ENCODE measurements around the gene TERF2IP.

The TERF2IP gene

DNA sequence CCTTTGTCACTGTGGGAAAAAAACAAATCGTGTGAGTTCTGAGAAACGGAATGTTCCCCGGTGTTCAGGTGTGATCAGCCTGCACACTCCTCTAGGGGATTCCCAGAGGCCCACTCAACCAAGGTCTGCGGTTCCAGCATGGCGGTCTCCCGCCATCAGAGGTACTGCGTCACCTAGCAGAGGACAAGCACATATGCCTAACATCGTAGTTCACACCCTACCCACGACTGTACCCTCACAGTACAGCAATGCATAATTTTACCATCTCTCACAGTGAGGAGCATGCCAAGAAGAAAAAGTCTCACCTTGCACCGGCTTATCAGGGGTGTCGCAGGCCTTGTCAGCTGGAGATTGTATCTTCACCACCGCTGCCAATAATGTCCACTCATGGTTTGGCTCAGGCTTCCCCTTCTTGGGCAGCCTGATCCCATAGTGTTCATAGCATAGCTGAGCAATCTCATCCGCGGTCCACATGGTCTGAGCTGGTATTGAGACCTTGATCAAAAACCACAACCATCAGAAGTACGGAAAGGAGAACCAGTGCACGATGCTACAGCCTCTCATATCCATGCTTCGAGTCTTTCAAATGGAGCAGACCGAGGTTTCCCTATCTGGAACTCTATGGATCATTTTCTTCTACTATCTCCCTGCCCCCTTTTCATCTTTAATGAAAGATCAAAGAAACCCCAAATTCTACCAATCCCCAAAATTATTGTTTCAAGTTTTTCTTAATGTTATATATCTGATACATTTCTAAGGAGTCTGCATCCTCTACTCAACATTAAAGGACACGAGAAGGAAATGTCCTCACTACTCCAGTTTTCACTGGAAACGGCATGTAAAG is 27.0 kb upstream of the TERF2IP start:
- no peak overlapping the region for H3K27ac ChIP-seq (ENCODE audit: low read depth, low read length)
- H3K9ac ChIP-seq (ENCODE audit: low read depth, low read length) = no peak overlapping the region
- no peaks in the 10 kb centered on the region for H3K9me3 ChIP-seq (ENCODE audit: control insufficient read depth, insufficient read depth, low read length)
- H3K4me3 ChIP-seq (ENCODE audit: low read depth, low read length) = no peak overlapping the region
- H3K36me3 ChIP-seq (ENCODE audit: control insufficient read depth, insufficient read depth, low read length) = peaks cover 52% of the 10 kb centered on the region
- no peaks in the 10 kb centered on the region for H3K27me3 ChIP-seq (ENCODE audit: control insufficient read depth, insufficient read depth, low read length)
- H3K4me1 ChIP-seq (ENCODE audit: control insufficient read depth, insufficient read depth, low read length) = peaks cover 3% of the 10 kb centered on the region; the same call in 1 of the 2 replicates

DNA sequence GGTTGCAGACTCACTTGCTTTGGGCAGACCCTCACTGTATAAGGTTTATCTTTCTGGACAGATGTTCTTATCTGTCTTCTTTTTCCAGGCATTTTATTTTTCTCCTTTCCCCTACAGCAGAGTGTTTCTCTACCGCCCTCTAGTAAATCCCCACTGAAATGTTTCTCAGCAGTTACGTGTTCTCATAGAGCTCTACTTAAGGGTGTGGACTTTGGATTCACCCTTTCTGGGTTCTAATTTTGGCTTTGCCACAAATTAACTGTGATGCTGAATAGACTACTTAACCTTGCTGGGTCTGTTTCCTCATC is 26.4 kb upstream of the TERF2IP start:
- Histone ChIP-seq H3K4me1 (ENCODE audit: control insufficient read depth, insufficient read depth, low read length) (peaks cover 3% of the 10 kb centered on the region; the same call in 1 of the 2 replicates), H3K9ac (ENCODE audit: low read depth, low read length) (no peak overlapping the region), H3K4me3 (ENCODE audit: low read depth, low read length) (no peak overlapping the region), H3K27ac (ENCODE audit: low read depth, low read length) (no peak overlapping the region), H3K27me3 (ENCODE audit: control insufficient read depth, insufficient read depth, low read length) (no peaks in the 10 kb centered on the region), H3K36me3 (ENCODE audit: control insufficient read depth, insufficient read depth, low read length) (peaks cover 53% of the 10 kb centered on the region), H3K9me3 (ENCODE audit: control insufficient read depth, insufficient read depth, low read length) (no peaks in the 10 kb centered on the region)

DNA sequence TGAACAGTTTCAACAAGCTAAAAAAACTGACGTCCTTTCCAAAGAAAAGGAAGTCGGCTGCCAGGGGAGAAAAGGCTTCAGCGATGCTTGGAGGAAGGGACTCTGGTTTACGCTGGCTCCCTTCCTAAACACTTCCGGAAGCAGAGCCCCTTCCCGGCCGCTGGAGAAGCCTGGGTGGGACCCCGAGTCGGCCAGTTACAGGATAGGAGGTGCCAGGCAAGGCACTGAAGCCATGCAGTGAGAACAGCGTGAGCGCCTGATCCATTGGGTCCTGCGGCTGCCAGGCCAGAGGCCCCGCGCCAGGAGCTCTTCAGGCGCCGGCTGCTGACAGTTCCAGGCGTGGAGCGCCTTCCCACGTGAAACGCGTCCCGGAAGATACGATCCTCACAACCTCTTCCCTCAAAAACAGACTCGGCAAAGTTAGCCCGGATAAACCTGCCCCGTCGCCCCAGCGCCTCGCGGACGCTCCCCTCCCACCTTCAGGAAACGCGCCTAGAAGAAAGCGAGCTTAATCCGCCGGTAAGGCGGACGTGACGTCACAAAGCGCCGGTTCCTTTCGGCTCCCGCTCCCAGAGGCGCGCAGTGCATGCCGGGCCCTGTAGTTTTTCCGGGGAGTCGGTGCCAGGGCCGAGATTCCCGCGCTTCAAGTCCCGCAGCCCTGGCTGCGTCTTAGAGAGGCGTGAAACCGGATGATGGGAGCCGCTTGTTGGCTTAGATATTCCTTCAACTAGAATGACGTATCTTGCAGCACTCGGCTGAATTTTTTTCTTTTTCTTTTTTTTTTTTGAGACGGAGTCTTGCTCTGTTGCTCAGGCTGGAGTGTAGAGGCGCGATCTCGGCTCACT is 24.6 kb upstream of the TERF2IP start, which contains the start of gene ADAT1:
Gene ADAT1, minus strand, starts transcription at position 521 of the 845 bp plus-strand sequence. CDS start 2,482 bp downstream, outside the sequence.
- H3K9ac ChIP-seq (ENCODE audit: low read depth, low read length) = peak within 1 kb of the TSS; percentile 91
- peaks cover 3% of the 10 kb centered on the region; the same call in 1 of the 2 replicates for H3K4me1 ChIP-seq (ENCODE audit: control insufficient read depth, insufficient read depth, low read length)
- H3K9me3 ChIP-seq (ENCODE audit: control insufficient read depth, insufficient read depth, low read length) = no peaks in the 10 kb centered on the region
- peak within 1 kb of the TSS; percentile 88 for H3K4me3 ChIP-seq (ENCODE audit: low read depth, low read length)
- H3K27me3 ChIP-seq (ENCODE audit: control insufficient read depth, insufficient read depth, low read length) = no peaks in the 10 kb centered on the region
- peaks cover 53% of the 10 kb centered on the region for H3K36me3 ChIP-seq (ENCODE audit: control insufficient read depth, insufficient read depth, low read length)
- peak within 1 kb of the TSS; percentile 94 for H3K27ac ChIP-seq (ENCODE audit: low read depth, low read length)

DNA sequence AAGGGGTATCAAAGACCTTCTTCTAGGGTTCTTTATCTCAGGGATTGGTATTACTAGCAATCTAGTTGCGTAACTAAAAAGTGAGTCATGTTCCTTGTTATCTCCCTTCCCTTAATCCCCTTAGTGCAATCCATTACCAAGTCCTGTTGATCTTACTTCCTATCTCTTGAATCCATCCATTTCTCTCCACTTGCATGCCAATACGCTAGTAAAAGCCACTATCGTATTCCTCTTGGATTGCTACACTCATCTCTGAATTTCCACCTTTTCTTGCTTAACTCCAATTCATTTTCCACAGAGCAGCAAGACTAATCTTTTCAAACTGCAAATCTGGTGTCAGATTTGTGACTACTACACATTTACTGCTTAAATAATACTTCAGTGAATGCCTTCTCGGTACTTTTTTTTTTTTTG is 22.6 kb upstream of the TERF2IP start:
- H3K4me1 ChIP-seq (ENCODE audit: control insufficient read depth, insufficient read depth, low read length) = peaks cover 3% of the 10 kb centered on the region; the same call in 1 of the 2 replicates
- no peak overlapping the region for H3K9ac ChIP-seq (ENCODE audit: low read depth, low read length)
- H3K4me3 ChIP-seq (ENCODE audit: low read depth, low read length) = no peak overlapping the region
- H3K9me3 ChIP-seq (ENCODE audit: control insufficient read depth, insufficient read depth, low read length) = no peaks in the 10 kb centered on the region
- no peak overlapping the region for H3K27ac ChIP-seq (ENCODE audit: low read depth, low read length)
- no peaks in the 10 kb centered on the region for H3K27me3 ChIP-seq (ENCODE audit: control insufficient read depth, insufficient read depth, low read length)
- peaks cover 56% of the 10 kb centered on the region for H3K36me3 ChIP-seq (ENCODE audit: control insufficient read depth, insufficient read depth, low read length)

DNA sequence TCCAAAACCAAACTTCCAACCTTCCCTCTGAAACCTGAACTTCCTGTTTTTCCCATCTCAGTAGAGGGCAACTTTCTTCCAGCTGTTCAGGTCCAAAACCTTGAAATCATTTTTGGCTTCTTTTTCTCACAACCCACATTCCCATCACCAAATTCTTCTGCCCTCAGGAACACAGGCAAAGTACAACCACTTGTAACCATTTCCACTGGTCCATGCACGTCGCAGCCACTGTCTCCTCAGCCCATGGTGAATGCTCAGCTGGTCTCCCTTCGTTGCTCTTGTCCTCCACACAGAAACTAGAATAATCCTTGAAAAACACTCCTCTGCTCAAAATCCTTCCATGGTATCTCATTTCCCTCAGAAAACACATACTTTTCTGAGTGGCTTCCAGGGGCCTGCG is 20.8 kb upstream of the TERF2IP start:
- H3K9me3 ChIP-seq (ENCODE audit: control insufficient read depth, insufficient read depth, low read length) = no peaks in the 10 kb centered on the region
- H3K4me3 ChIP-seq (ENCODE audit: low read depth, low read length) = no peak overlapping the region
- H3K4me1 ChIP-seq (ENCODE audit: control insufficient read depth, insufficient read depth, low read length) = peaks cover 3% of the 10 kb centered on the region; the same call in 1 of the 2 replicates
- no peak overlapping the region for H3K27ac ChIP-seq (ENCODE audit: low read depth, low read length)
- H3K27me3 ChIP-seq (ENCODE audit: control insufficient read depth, insufficient read depth, low read length) = no peaks in the 10 kb centered on the region
- H3K9ac ChIP-seq (ENCODE audit: low read depth, low read length) = no peak overlapping the region
- H3K36me3 ChIP-seq (ENCODE audit: control insufficient read depth, insufficient read depth, low read length) = peaks cover 63% of the 10 kb centered on the region

DNA sequence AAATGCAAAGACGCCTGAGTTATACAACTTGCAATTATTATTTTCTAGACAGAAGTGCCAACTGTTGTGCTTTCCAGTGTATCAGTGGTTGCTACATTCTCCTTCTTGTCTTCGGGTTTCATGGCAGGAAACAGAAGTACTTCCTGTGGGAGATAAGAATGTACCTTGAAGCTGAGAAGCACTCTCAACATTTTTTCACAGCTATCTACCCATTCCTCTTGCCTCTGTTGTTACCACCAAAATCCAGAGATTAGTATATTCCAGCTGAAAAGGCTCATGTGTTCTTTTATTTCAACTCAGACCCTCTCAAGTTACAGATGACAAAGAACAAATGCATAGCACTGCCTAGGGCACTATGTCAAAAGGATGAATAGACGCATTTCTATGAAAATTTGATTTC is 19.7 kb upstream of the TERF2IP start:
- no peak overlapping the region for H3K27ac ChIP-seq (ENCODE audit: low read depth, low read length)
- no peaks in the 10 kb centered on the region for H3K27me3 ChIP-seq (ENCODE audit: control insufficient read depth, insufficient read depth, low read length)
- no peaks in the 10 kb centered on the region for H3K9me3 ChIP-seq (ENCODE audit: control insufficient read depth, insufficient read depth, low read length)
- H3K9ac ChIP-seq (ENCODE audit: low read depth, low read length) = no peak overlapping the region
- no peak overlapping the region for H3K4me3 ChIP-seq (ENCODE audit: low read depth, low read length)
- H3K4me1 ChIP-seq (ENCODE audit: control insufficient read depth, insufficient read depth, low read length) = no peaks in the 10 kb centered on the region
- H3K36me3 ChIP-seq (ENCODE audit: control insufficient read depth, insufficient read depth, low read length) = peaks cover 71% of the 10 kb centered on the region

DNA sequence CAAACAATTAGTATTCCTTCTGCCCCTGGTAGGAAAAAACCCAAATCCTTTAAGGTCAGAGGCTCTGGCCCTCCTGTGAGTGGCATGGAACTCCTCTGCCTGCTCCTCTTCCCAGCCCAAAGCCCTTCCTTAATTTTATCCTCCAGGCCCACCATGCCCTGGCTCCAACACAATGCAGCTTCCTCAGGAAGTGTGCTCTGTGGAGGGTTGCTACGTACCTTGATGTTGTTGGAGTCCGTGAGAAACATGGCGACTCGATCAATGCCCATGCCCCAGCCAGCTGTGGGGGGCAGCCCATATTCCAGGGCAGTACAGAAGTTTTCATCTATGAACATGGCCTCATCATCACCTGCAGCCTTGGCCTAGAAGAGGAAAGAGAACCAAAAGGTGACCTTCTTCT is 19.2 kb upstream of the TERF2IP start:
- Histone ChIP-seq H3K36me3 (ENCODE audit: control insufficient read depth, insufficient read depth, low read length) (peaks cover 76% of the 10 kb centered on the region), H3K9me3 (ENCODE audit: control insufficient read depth, insufficient read depth, low read length) (no peaks in the 10 kb centered on the region), H3K4me3 (ENCODE audit: low read depth, low read length) (no peak overlapping the region), H3K27ac (ENCODE audit: low read depth, low read length) (no peak overlapping the region), H3K4me1 (ENCODE audit: control insufficient read depth, insufficient read depth, low read length) (no peaks in the 10 kb centered on the region), H3K9ac (ENCODE audit: low read depth, low read length) (no peak overlapping the region), H3K27me3 (ENCODE audit: control insufficient read depth, insufficient read depth, low read length) (no peaks in the 10 kb centered on the region)

DNA sequence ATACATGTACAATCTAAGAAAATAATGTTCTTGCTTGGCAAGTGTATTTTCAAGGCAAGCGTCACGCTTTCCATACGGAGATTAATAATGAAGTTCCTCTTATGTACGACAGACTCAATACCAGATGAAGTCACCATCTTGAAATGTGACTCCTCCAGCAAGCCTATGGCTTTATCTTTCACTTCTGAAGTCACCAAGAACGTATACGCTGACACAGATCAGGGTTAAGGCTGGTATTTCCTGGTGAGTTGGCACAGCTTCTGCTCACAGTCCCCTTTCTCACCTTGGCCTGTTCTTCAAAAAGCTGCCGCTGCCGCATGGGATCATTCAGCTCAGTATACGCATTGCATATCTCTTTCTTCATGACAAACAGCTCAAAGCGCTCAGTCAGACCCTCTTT is 18.4 kb upstream of the TERF2IP start:
- Histone ChIP-seq H3K4me3 (ENCODE audit: low read depth, low read length) (no peak overlapping the region), H3K36me3 (ENCODE audit: control insufficient read depth, insufficient read depth, low read length) (peaks cover 84% of the 10 kb centered on the region), H3K4me1 (ENCODE audit: control insufficient read depth, insufficient read depth, low read length) (no peaks in the 10 kb centered on the region), H3K27me3 (ENCODE audit: control insufficient read depth, insufficient read depth, low read length) (no peaks in the 10 kb centered on the region), H3K27ac (ENCODE audit: low read depth, low read length) (no peak overlapping the region), H3K9ac (ENCODE audit: low read depth, low read length) (no peak overlapping the region), H3K9me3 (ENCODE audit: control insufficient read depth, insufficient read depth, low read length) (no peaks in the 10 kb centered on the region)

DNA sequence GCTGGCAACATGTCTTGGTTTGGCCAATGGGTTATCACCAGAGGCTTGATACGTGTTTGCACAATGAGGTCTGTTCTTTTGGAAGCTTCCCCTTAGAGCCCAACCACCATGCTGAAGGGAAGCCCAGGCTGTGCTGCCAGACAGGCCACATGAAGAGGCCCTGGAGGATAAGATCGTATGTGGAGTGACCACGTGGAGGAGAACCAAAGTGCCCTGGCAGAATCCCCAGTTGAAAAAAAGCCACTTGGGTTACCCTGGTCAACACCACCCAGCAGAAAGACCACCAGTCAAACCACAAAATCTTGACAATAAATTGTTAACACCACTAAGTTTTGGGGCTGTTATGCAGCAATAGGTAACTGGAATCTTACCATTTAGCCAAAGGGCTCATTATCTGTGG is 17.5 kb upstream of the TERF2IP start:
- no peaks in the 10 kb centered on the region for H3K27me3 ChIP-seq (ENCODE audit: control insufficient read depth, insufficient read depth, low read length)
- no peak overlapping the region for H3K27ac ChIP-seq (ENCODE audit: low read depth, low read length)
- H3K36me3 ChIP-seq (ENCODE audit: control insufficient read depth, insufficient read depth, low read length) = peaks cover 93% of the 10 kb centered on the region
- no peak overlapping the region for H3K4me3 ChIP-seq (ENCODE audit: low read depth, low read length)
- no peak overlapping the region for H3K9ac ChIP-seq (ENCODE audit: low read depth, low read length)
- no peaks in the 10 kb centered on the region for H3K4me1 ChIP-seq (ENCODE audit: control insufficient read depth, insufficient read depth, low read length)
- no peaks in the 10 kb centered on the region for H3K9me3 ChIP-seq (ENCODE audit: control insufficient read depth, insufficient read depth, low read length)

DNA sequence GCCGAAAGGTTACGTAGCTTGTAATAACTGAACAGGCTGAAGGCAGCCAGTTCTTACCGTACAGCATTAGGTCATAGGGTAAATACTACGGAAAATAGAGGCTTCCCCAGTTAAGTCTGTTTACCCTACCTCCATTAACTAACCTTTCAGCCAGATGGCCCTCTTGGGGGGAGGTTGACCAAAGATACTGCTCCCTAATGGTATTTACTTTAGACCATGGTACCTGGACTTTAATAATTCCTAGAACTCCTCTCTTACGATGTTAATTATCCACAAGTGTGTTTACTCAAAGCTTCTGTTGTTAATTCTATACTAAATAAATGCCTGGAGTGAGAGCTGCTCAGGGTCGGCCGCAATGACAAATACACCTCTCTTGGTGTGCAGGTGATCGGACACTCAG is 14.7 kb upstream of the TERF2IP start:
- no peaks in the 10 kb centered on the region for H3K27me3 ChIP-seq (ENCODE audit: control insufficient read depth, insufficient read depth, low read length)
- H3K36me3 ChIP-seq (ENCODE audit: control insufficient read depth, insufficient read depth, low read length) = peaks cover 96% of the 10 kb centered on the region
- no peak overlapping the region for H3K9ac ChIP-seq (ENCODE audit: low read depth, low read length)
- H3K27ac ChIP-seq (ENCODE audit: low read depth, low read length) = no peak overlapping the region
- no peaks in the 10 kb centered on the region for H3K9me3 ChIP-seq (ENCODE audit: control insufficient read depth, insufficient read depth, low read length)
- no peaks in the 10 kb centered on the region for H3K4me1 ChIP-seq (ENCODE audit: control insufficient read depth, insufficient read depth, low read length)
- no peak overlapping the region for H3K4me3 ChIP-seq (ENCODE audit: low read depth, low read length)

DNA sequence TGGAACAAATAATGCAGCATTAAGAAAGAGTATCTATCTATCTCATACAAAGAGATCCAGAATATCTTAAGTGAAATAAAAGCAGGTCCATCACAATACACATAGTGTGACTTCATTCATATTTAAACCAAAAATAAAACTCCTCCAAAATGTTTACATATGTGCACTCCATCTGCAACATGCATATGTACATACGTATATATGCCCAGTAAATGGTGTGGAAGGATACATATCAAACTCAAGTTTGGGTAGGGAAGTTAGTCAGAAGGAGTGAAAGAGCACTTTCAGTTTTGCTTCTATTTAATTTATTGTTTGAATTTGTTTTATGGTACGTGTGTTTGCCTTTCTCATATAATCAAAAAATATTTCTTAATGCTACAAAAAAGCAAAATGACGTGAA is 12.5 kb upstream of the TERF2IP start:
- no peaks in the 10 kb centered on the region for H3K27me3 ChIP-seq (ENCODE audit: control insufficient read depth, insufficient read depth, low read length)
- no peak overlapping the region for H3K27ac ChIP-seq (ENCODE audit: low read depth, low read length)
- no peaks in the 10 kb centered on the region for H3K4me1 ChIP-seq (ENCODE audit: control insufficient read depth, insufficient read depth, low read length)
- peaks cover 90% of the 10 kb centered on the region for H3K36me3 ChIP-seq (ENCODE audit: control insufficient read depth, insufficient read depth, low read length)
- H3K9me3 ChIP-seq (ENCODE audit: control insufficient read depth, insufficient read depth, low read length) = no peaks in the 10 kb centered on the region
- H3K4me3 ChIP-seq (ENCODE audit: low read depth, low read length) = no peak overlapping the region
- H3K9ac ChIP-seq (ENCODE audit: low read depth, low read length) = no peak overlapping the region
